GM19099 (cell line): Measurements from ENCODE around the gene CCNB1.

ENCODE experiments used
- POLR2A ChIP-seq: IDR thresholded peaks from 3 replicates; pipeline ENCODE4 v1.6.1; 2011; ENCODE audit warnings: low read depth; ENCODE audit not compliant: insufficient read length; ENCODE audit errors: extremely low read depth

Gene CCNB1

DNA sequence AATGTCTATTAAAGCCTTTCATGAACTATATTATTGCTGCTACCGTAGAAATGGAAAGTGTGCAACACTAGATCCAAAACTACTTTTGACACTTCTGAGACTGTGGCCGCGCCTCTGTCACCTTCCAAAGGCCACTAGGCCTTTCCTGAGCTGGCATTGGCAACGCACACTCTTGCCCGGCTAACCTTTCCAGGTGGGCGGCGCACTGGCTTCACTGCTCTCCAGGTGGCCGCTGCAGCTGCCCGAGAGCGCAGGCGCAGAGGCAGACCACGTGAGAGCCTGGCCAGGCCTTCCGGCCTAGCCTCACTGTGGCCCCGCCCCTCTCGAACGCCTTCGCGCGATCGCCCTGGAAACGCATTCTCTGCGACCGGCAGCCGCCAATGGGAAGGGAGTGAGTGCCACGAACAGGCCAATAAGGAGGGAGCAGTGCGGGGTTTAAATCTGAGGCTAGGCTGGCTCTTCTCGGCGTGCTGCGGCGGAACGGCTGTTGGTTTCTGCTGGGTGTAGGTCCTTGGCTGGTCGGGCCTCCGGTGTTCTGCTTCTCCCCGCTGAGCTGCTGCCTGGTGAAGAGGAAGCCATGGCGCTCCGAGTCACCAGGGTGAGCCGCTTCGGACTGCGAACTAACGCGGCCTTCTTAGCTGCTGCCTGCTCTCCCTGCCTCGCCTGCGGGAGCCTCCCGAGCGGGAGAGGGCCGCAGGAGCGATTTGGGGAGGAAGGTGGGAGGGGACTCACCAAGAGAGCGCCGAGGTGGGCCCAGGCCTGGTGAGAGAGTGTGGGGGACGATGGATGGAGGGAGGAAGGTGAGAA is at the start of gene CCNB1:
TSS of gene CCNB1 (plus strand) at position 465 of the 807 bp plus-strand sequence. CDS start at position 578, 113 bp downstream.
- TF ChIP-seq POLR2A, result peak; percentile 72

- TF ChIP-seq POLR2A, result no peak
These were observed 37.5 kb upstream of the CCNB1 start for GRCh38 chr5:69129413-69129812.

DNA sequence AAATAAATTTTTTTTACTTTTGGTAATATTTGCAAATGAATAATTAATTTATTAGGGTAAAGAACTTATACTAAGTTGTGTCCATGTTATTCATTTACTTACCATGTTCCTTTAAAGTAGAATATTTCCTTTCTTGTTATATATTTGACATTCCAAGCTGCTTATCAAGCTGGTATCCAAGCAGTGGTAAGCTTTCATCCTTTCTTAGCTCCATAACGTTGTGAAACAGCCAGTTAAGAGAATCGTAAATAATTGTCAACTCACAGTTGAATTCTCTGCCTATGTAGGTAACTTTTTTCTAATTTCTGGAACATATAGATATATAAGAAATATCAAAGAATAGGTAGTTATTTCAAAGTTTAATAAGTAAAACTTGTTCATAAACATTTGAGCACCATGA is 36.7 kb upstream of the CCNB1 start:
- no peak for TF ChIP-seq POLR2A

- TF ChIP-seq POLR2A, result no peak
These were observed 35.6 kb upstream of the CCNB1 start for GRCh38 chr5:69131304-69131703.

GRCh38 chr5:69134126-69134525 is 32.8 kb upstream of the CCNB1 start:
- no peak for TF ChIP-seq POLR2A

GRCh38 chr5:69136293-69136692 is 30.7 kb upstream of the CCNB1 start:
- no peak for TF ChIP-seq POLR2A

GRCh38 chr5:69137807-69138206 is 29.1 kb upstream of the CCNB1 start:
- no peak for TF ChIP-seq POLR2A

GRCh38 chr5:69138766-69139165 is 28.2 kb upstream of the CCNB1 start:
- TF ChIP-seq POLR2A, result no peak

- TF ChIP-seq POLR2A, result no peak
These were observed 26.1 kb upstream of the CCNB1 start for GRCh38 chr5:69140827-69141226.

DNA sequence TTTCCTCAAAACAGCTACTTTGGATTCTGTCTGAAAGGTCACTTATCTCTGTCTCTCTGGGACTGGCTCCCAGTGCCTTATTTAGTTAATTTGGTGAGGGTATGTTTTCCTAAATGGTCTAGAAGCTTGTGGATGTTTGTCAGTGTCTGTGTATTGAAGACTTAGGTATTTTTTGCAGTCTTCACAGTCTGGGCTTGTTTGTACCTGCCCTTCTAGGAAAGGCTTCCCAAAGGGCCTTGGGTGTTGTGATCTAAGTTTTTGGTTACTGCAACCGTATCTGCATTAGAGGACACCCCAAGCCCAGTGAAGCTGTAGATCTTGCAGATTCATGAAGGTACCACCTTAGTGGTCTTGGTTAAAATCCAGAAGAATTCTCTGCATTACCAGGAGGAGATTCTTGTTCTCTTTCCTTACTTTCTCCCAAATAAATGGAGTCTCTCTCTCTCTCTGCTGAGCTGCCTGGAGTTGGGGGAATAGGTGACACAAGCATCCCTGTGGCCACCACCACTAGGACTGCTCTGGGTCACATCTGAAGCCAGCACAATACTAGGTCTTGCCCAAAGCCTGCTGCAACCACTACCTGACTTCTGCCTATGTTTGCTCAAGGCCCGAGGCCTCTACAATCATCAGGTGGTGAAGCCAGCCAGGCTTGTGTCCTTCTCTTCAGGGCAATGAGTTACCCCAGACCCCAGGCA is 17.8 kb upstream of the CCNB1 start:
- no peak for TF ChIP-seq POLR2A

- TF ChIP-seq POLR2A, result no peak
These were observed 17.3 kb upstream of the CCNB1 start for GRCh38 chr5:69149676-69150010.

DNA sequence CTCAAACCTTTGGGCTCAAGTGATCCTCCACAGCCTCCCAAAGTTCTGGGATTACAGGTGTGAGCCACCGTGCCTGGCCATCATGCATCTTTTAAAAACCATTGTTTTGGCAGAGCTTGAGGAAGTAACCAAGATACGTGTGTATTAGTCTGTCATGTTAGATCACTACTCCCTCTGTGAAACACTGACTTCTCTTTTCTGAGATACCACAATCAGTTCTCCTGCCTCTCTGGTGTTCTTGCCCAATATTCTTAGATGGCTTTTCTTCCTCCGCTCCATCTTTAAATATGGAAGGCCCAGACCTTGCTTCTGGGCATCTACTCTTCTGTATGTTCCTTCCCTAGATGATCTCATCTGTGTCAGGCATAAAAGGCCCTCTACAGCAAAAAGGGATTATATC is 14.2 kb upstream of the CCNB1 start:
- no peak for TF ChIP-seq POLR2A

- no peak for TF ChIP-seq POLR2A
These were observed 10.5 kb upstream of the CCNB1 start for GRCh38 chr5:69156456-69156855.

DNA sequence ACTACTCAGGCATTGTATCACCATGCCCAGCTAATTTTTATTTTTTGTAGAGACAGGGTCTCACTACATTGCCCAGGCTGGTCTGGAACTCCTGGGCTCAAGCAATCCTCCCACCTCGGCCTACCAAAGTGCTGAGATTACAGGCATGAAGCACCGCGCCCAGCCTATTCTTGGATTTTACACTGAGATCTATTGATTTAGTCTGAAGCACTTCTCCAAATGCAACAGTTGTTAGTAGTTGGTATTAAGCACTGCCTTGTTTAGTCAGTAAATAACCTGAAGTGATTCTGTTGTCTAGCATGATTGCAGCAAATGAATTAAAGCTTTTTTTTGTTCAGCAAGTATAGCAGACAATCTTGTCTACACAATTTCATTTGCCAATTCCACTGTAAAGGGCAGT is 8.9 kb upstream of the CCNB1 start:
- TF ChIP-seq POLR2A, result no peak

- TF ChIP-seq POLR2A, result no peak
These were observed 6.3 kb upstream of the CCNB1 start for GRCh38 chr5:69160651-69161050.

DNA sequence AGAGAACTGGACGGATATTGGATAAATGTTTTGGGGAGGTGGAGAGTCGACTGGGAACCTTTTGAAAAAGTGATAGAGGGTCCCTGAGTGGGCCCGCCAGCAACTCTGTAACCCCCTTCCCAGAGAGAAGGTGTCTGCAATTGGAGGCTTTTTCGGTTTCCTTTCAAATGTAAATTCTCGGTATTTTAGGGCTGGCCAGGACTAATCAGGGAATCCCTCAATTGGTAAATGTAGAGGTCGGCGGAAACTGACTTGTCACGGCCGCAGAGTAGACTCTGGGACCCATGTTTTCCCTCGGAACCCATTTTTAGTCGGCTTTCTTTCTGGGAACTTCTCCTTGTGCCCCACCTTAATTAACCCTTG is 524 bp downstream of the CCNB1 start:
- no peak for TF ChIP-seq POLR2A

DNA sequence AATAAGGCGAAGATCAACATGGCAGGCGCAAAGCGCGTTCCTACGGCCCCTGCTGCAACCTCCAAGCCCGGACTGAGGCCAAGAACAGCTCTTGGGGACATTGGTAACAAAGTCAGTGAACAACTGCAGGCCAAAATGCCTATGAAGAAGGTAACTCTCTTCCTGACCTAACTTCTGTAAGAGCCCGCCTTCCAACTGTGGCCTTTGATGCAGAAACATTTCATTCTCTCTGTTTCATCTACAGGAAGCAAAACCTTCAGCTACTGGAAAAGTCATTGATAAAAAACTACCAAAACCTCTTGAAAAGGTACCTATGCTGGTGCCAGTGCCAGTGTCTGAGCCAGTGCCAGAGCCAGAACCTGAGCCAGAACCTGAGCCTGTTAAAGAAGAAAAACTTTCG is 979 bp downstream of the CCNB1 start:
- TF ChIP-seq POLR2A, result no peak

GRCh38 chr5:69170495-69170894 is 3.5 kb downstream of the CCNB1 start:
- no peak for TF ChIP-seq POLR2A

DNA sequence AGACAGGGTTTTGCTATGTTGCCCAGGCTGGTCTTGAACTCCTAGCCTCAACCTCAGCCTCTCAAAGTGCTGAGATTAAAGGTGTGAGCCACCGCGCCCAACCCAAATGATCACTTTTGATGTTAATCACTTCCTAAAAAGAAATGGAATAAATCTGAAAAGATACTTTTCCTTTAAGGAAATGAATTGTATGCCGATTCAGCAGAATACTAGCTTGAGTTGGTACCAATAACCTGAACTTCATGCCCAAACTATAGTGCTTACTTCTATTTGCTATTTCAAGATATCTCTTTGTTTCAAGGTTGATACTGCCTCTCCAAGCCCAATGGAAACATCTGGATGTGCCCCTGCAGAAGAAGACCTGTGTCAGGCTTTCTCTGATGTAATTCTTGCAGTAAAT is 4.0 kb downstream of the CCNB1 start:
- no peak for TF ChIP-seq POLR2A
